NCI-H1092 (cell line): Measurements from ENCODE around the gene TUBA1C.
"Not testable (repeated sequence)": the region's sequence is repeated elsewhere in the genome, so short reads cannot be mapped to it uniquely, and the experiment has no call there.

Experiments used
- DNase-seq: peaks from one replicate; lab custom pipeline; 2025; lab: John Stamatoyannopoulos, UW

Gene TUBA1C

DNA sequence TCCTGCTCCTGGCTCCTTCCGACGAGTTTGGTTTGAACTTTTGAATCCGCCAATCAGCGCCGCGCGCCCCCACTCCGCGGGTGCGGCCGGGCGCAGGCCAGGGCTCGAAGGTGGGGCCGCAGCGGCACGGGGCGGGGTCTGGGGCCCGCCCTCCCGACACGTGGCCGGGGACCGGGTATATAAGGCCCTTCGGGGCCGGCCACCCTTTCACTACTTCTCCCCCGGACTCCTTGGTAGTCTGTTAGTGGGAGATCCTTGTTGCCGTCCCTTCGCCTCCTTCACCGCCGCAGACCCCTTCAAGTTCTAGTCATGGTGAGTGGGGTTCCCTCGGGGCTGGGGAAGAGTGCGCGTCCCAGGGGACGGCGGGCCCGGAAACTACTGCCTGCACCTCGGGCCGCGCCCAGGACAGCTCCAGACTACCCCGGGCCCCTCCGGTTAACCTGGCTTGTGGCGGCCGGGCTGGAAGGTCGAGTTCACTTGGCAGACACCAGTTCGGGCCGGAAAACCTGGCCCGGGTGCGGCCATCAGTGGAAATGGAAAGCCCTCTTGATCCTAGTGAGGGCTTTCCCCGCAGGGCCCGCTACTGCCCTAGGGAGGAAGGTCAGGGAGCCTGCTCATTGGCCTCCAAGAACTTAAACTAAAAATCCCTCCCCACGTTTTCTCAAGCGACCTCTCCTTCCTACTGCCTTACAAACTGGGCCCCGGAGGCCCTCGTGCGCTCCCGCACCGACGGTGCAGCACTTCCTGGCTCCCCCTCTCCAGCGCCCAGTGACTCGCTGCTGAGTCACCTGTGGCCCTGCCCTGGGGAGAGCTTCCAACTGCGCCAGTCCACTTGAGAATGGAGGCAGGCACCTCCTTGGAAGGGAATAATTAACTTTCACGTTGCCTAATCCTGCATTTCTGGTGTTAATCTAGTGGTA is at the start of gene TUBA1C:
TSS of gene TUBA1C (plus strand) at position 210 of the 920 bp plus-strand sequence. CDS start at position 310, 100 bp downstream.
- DNase-seq, result peak; percentile 63

DNA sequence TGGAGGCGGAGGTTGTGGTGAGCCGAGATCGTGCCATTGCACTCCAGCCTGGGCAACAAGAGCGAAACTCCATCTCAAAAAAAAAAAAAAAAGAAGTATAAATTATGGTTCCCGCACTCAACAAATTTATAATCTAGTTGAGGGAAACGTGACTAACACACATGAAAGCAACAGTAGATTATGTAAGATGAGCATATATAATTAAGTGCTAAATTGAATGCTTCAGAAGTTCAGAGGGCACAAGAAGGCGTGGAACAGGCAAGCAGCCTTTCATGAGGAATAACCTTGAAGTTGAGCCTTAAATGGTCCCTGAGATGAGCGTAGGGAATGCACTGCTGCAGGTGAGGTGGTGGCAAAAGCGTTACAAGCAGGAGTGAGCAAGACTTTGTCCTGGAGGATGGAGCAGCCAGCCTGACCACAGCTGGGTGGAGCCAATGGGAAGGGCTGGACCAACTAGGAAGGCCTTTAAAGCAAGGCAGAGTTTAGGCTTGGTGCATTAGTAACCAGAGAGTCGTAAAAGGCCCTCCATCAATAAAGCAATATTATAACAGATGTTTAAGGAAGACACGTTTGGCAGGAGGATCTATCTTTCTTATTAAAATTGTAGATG is 45.4 kb upstream of the TUBA1C start:
- no peak for DNase-seq

DNA sequence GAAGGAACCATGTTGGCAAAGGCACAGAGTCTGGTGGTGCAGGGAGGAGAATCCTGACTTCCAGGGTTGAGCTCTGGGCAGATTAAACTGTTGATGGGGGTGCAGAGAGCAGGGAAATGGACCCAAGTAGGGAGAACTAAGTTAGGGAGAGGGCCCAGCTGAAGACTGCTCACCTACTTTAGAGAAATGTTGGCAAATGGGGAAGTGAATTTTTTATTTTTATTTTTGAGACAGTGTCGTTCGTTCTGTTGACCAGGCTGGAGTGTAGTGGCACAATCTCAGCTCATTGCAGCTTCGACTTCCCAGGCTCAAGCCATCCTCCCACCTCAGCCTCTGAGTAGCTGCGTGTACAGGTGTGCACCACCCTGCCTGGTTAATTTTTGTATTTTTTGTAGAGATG is 43.9 kb upstream of the TUBA1C start:
- DNase-seq, result no peak

DNA sequence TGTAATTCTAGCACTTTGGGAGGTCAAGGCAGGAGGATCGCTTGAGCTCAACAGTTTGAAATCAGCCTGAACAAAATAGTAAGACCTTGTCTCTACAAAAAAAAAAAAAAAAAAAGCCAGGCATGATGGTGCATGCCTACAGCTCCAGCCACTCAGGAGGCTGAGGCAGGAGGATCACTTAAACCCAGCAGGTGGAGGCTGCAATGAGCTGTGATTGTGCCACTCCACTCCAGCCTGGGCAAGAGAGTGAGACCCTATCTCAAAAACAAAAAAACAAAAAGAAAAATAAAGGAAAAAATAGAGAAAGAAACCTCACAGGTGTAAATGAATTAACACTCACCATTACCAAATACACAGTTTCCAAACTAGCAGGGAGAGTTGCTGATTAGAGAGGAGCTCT is 41.8 kb upstream of the TUBA1C start:
- no peak for DNase-seq

DNA sequence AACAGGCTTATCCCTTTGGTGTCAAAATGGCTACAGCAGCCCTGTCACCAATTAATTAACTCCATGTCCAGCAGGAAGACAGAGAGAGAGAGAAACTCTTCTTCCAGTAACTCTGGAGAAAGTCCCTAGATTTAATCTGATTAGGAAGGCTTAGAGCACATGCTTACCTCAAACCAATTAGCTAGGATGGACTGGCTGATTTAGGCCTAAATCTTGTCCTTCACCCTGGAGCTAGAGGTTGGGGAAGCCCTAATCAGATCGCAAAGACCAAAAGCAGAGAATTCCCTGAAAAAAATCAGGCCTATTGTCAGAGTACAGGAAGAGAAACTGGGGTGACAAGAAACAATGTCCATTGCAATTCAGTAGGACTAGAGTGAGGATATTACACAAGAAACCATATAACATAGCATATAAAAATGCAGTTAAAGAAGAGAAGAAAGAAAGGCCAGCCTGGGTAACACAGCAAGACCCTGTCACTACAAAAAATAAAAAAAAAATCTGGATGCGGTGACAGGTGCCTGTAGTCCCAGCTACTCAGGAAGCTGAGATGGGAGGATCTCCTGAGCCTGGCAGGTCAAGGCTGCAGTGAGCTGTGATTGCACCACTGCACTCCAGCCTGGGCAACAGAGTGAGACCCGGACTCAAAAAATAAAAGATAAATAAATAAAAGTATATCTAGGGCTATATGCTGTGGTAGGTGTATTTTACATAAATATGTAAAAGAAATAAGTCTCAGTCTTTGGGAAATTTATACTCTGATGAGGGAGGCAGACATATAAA is 41.1 kb upstream of the TUBA1C start:
- no peak for DNase-seq

DNA sequence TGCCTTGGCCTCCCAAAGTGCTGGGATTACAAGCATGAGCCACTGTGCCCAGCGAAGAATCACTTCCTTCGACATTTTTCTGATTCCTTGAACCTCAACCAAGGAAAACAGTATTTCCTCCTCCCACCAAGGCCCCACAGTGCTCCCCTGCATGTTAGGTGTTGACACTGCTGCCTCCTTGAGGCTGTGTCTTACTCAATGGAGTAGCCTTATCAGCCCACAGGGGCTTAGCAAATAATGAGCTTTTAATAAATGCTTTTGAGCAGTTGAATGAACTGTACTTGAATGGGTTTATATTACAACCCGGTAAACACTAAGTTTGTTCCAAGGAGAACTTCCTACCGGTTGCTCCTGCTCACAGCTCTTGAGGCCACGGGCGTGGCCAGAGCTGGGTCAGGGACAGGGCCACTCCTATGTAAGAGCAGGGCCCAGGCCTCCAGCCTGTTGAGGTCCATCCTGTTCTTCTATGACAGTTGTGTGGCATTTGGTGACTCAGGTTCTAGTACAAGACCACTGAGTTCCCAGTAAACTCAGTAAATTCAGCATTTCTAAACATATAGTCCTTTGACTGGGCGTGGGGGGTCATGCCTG is 39.2 kb upstream of the TUBA1C start:
- DNase-seq, result no peak

DNA sequence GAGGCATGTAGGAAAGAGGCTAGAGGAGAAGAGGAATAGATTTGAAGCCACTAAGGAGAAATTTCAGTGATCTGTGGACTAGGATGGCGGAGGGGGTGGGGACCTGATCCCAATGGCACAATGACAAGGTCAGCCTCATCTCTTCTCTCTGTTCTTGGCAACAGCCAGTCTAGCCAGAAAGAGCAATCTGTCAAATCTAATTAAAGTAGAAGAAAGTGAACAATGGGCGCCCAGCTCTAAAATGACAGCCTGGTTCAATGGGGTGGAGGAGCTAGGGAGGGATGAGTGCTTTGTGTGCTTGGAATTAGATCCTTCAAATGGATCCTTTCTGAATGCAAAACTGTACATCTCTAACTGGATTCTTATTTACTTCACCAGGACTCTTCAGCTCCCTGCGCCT is 37.2 kb upstream of the TUBA1C start:
- no peak for DNase-seq

DNA sequence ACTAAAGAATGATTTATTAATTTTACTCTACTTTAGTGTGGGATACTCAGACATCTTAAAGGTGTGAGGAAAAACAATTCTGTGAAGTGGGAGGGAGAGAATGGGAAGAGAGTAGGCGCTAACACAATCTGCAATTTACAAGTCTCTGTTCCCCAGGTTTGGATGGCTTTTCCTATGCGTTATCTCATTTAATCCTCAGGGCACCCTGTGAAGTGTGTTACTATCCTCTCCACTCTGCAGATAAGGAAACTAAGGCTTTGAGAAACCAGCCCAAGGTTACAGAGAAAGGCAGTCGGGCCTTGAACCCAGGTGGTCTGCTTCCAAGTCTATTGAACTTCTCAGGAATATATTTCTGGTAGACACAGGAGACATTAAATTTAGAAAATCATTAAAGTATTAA is 36.2 kb upstream of the TUBA1C start:
- no peak for DNase-seq

DNA sequence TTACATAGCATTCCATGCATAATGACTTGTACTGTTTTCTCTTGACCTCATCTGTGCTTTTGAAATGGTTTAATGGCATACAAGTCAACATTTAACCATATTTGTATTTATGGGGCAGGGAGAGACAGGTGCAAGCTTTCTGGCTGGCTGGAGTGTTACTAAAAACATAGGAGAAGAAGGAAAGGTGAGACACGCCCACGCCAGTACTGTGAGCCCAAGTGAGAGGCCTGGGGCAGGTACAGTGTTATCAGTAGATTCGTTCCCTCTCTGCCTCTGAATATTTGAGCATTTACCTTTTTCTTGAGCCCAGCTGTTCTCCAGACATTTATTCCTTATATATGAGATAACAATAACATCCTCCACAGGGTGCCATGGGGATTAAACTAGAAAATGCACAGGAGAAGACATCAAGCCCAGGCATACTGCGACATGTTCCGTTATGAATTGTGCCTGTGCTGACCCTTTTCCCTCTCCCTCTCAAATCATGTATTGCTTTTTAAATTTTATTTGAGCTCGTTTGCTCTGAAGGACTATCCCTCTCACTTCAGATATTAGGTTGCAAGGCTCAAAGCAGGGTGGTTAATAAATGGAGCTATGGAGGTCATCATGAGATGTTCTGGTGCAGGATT is 34.6 kb upstream of the TUBA1C start:
- DNase-seq, result no peak

DNA sequence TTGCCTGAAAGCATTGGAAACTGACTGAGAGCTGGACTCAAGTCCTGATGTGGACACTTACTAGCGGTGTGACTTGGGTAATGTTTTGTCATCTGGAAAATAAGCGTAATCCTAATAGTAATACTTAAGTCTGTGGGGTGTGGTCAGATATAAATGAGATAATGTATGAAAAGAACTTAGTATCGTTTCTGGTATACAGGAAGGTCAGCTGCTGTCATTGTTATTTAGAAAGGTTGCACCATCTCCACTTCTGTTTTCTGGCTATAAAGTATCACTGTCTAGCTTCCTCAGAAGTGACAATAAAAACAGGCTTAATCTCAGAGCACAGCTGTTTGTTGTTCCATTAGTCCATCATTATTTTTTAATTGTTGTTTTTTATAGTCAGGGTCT is 34.1 kb upstream of the TUBA1C start:
- DNase-seq, result no peak

DNA sequence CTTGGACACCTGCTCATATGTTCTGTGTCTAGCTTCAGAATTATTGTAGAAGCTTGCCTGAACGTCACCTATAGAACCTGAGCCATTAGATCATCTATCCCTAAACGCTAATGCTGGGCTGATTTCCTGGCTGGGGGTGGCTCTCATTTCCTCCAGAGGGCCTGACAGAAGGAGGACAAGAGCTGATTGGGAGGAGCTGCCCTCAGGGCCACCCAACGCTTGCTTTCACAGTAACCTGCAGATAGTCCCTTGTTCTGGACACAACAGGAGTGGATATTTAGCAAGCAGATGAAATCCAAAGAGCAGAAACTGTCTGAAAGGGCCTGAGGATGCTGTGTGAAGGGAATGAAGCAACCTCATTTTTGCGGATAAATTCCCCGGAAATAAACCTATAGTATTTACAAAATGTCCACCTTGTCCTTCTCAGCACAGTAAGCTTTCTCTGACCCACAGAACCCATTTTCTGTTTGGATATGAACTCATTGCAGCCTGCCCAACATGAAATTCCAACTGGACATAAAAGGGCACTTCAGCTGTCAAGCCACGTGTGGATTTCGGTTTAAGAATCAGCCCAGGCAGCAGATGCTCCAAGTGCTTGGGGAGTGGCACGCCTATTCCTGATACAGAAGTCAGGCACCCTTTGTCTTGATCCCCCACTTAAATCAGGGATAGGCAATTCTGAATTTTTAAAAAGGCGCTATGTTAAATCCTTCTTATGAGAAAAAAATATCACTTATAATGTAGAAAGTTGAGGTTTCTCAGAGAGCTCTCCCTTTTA is 32.8 kb upstream of the TUBA1C start:
- DNase-seq, result peak; percentile 35

DNA sequence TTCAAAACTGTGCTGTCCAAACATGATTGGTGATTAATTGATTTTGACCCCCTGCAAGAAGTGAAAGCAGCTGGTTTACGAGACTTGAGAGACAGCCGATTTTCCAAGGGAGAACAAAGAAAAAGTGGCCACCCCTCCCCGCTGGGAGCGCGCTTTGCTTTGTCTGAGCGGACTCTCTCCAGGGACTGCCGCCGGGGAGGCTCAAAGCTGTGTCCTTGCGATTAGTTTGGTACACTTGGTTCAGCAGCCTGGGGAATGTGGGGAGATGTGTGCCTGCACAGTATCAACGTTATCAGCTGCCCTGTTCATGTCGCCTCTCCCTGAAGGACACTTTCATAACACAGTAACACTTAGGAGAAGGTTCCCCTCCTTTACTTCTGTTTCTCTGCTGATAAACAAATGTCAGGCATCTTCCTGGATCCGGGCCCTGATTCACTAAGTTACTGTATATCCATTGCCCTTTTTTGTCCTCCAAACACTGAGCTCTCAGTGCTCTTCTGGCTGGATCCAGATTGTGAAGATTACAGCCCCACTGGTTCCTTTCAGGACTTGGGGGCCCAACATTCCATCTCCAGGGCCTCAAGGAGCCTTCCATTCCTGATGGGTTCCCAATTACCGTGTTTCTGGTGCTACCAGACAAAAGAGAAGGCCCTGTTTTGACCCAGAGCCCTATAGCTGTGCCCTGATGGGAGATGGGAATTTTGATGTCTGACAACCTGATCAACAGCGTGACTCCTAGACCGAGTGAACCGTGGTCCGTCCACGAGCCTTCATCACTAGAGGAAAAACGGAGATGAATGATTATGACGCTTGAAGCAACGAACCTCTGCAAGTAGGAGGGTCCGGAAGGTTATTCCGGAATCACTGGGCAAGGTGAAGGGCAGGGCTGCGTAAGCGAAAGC is 31.7 kb upstream of the TUBA1C start:
- DNase-seq, result peak; percentile 67

DNA sequence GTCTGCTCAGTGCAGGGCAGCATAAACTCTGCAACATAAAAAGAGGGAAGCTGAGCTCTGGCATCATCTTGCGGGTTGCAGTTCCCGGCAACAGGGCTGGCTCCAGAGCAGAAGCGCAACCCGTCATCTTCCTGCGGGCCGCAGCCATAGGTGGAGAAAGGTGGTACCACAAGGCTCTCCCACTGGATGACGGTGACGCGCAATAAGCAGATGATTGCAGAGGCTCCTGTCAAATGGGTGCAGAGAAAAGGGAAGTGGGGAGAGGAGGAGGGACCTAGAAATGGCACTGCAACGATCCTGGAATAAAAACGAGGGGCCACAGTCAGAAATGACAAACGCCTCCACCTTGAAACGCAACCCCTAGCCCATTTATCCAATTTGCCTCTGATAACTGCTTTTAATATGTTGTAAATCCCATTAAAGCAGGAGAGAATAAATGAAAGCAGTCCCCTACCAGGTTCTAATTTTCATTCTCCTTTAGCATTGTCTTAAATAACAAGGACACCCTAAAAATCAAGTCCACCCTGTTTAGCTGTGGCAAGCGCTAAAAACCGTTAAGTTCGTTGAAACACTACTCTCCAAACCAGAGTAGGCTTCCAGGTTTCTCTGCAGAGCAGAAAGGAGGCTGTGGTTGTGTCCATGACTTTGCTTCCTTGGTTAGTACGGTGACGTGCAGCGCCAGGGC is 30.9 kb upstream of the TUBA1C start:
- peak; percentile 51 for DNase-seq

DNA sequence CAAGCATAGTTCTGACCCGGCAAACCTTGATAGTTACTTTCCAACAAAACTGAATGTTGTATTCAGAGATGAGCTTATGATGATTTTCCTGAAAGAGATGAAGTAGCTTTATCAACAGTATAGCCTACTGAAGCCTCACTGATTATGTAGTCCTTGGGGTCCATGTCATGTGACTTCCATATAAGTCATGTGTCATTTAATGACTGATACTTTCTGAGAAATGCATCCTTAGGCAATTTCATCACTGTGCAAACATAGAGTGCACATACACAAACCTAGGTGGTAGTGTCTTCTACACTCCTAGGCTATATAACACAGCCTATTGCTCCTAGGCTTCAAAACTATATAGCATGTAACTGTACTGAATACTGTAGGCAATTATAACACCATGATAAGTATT is 28.5 kb upstream of the TUBA1C start:
- no peak for DNase-seq

DNA sequence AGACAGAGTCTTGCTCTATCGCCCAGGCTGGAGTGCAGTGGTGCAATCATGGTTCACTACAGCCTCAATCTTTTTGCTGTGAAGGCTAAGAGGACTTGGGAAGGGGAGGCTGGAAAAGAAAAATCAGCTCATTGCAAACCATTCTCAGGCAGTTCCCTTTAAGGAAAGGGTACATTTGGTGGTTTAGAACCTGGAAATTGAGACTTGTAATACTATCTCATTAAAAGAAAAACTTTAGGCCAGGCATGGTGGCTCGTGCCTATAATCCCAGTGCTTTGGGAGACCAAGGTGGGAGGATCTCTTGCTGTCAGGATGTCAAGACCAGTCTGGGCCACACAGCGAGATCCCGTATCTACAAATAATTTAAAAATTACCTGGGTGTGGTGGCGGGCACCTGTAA is 21.3 kb upstream of the TUBA1C start:
- no peak for DNase-seq

DNA sequence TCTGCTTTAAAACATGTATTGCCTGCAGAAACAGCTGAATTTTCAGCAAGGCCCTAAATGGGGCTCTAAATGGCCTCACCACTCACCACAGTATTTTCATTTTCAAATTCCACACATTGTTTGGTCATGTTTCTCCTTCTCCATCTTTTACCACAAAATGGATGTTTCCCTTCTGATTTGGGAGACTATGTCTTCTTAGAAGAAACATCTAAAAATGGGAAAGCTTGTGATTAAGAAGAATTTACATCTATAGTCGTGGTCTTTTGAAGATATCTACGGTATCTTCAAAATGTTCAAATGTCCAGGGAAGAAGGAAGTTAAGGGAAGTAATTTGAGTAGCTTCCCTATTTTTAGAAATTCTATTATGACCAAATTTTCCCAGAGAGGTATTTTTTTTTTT is 20.7 kb upstream of the TUBA1C start:
- no peak for DNase-seq

DNA sequence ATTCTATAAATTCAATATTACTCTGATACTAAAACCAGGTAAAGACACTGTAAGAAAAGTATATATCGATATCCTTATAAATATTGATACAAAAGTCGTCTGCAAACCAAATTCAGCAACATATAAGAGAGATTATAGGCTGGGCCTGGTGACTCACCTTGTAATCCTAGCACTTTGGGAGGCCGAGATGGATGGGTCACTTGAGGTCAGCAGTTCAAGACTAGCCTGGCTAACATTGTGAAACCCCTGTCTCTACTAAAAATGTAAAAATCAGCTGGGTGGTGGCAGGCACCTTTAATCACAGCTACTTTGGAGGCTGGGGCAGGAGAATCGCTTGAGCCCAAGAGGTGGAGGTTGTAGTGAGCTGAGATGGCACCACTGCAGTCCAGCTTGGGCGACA is 13.5 kb upstream of the TUBA1C start:
- DNase-seq, result no peak

DNA sequence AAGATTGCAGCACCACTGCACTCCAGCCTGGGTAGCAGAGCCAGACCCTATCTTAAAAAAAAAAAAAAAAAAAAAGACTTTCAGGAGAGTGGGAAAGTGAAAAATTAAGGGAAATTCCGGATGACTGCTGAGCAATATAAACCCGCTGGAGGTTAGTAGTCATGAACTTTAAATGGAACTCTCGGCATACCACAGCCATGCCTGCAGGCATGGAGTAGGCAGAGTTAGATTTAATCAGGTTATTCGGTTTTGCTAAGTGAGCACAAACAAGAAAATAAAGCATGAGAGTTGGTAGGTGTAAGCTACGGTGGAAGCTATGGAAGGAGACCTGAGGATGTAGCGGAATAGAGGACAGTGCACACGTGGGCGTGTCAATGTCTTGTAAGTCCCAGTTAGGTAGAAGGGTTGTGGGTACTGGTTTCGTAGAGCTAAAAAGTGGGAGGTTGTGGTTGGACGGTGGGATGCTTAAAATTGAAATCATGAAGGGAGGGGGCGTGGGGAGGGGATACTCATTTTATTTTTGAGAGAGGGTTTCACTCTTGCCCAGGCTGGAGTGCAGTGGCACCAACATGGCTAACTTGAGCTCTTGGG is 11.8 kb upstream of the TUBA1C start:
- no peak for DNase-seq

DNA sequence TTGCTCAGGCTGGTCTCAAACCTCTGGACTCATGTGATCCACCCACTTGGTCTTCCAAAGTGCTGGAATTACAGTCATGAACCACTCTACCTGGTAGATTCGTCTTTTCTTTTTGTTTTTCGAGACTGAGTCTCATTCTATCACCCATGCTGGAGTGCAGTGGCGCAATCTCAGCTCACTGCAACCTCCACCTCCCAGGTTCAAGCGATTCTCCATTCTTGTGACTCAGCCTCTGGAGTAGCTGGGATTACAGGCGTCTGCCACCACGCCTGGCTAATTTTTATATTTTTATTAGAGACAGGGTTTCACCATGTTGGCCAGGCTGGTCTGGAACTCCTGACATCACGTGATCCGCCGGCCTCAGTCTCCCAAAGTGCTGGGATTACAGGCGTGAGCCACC is 9.4 kb upstream of the TUBA1C start:
- not testable (repeated sequence) for DNase-seq
